EH (cell line): Measurements from ENCODE around the gene HDAC9.

Source experiments
- DNase-seq: peaks from one replicate; pipeline ENCODE4 v3.0.0-alpha.2; 2015; ENCODE audit warnings: low read depth

Gene HDAC9

DNA sequence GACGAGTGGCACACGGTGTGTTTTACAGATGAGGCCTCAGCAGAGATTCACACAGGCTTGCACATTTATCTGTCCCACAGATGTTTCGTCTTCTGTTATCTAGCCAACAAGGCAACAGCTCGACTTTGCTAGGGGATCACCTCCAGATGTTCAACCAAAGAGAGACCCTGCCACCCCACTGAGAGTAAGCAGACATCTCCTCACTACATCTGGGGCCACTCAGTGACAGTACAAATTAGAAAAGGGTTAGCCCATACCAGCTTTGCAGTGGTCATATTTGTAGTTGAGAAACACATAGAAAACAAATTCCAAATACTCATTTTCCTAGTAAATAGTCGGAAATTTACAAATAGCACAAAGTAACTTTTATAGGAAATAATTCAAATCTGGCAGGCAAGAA is 164.2 kb downstream of the HDAC9 start:
- DNase-seq: no peak

DNA sequence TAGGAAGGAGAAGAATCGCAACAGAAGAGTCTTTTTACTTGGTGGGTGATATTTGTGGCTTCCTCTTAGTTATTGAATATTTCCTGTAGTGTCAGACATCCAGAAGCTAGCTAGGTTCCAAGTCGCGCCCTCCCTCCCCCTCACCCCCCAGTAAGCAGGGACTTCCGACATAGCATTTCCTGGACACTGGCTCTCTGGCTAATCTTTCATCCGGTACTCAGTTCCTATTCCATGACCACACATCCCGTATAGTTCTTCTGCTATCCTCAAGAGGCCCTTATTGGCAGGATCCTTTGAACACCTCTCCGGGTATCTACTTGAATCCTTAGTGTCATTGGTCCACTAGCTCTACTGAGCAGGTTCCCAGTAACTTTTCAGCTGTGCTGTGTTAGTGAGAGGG is 167.8 kb downstream of the HDAC9 start:
- no peak for DNase-seq

DNA sequence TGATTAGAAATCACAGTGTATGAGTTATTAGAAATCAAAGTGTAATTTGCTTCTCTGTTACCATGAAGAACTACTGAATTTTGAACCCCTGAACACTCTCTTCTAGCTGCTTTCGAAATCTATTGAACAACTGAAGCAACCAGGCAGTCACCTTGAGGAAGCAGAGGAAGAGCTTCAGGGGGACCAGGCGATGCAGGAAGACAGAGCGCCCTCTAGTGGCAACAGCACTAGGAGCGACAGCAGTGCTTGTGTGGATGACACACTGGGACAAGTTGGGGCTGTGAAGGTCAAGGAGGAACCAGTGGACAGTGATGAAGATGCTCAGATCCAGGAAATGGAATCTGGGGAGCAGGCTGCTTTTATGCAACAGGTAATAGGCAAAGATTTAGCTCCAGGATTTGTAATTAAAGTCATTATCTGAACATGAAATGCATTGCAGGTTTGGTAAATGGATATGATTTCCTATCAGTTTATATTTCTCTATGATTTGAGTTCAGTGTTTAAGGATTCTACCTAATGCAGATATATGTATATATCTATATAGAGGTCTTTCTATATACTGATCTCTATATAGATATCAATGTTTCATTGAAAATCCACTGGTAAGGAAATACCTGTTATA is 170.7 kb downstream of the HDAC9 start:
- DNase-seq: peak; percentile 76

DNA sequence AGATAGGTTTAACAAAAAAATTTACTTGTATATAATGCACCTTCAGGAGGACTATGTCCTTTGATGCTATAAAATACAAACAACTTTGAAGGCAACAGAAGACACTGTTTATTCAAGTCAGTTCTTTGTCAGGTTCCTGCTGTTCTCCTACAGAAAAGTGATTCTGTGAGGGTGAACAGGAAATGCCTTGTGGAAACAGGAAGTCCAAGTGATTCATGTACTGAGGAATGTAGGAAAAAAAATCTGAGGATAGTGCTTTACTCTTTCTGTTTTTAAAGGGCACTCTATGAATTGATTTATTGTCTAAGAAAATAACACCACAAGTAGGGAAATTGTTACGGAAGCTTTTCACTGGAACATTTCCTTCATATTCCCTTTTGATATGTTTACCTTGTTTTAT is 171.9 kb downstream of the HDAC9 start:
- peak; percentile 84 for DNase-seq

DNA sequence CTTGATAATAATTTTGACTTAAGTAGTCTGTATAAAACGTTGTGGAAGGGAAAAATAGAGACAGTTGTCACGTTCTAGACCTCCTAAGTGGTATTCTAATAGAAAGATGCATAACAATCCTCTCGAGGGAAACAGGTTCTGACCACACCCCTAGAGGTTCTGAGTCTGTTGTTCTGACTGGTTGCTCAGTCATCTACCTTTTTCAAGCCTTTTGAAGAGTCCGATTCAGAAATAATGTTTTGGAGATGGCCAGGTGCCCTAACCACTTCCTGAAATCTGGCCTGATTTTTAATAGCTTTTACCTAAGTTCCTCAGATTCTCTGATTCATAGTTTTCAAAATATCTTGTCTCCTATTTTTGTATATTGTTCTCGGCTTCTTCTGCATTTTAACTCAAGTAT is 175.6 kb downstream of the HDAC9 start:
- no peak for DNase-seq

DNA sequence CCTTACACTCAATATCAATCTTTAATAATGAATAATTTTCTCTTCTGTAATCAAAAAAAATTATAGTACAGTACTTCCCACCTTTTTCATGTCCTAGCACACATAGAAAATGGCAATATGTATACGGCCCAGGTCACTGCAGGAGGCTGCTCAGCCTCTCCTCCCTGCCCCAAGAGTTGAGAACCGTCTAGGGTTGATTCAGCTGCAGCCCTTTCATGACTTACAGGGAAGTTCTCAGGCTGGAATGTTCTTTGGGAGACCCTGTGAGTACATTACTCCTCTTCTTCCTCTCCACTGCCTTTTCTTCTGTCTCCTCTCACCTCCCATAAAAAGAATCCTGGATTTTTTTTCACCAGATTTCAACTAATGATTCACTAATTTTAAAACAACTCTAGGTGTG is 180.0 kb downstream of the HDAC9 start:
- no peak for DNase-seq

DNA sequence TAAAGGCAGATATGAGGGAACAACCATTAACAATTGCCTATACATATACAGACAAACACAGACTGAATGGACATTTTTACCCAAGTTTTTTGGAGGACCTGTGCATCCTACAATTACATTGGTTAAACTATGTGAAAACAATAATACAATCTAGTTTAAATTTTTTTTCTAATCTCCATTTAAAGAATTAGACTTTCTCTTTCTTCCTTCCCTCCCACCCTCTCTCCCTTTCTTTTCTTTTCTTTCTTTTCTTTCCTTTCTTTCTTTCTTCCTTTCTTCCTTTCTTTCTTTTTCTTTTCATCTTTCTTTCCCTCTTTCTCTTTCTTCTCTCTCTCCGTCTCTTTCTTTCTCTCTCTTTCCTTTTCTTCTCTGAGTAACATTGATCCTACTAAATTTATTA is 183.7 kb downstream of the HDAC9 start:
- no peak for DNase-seq

DNA sequence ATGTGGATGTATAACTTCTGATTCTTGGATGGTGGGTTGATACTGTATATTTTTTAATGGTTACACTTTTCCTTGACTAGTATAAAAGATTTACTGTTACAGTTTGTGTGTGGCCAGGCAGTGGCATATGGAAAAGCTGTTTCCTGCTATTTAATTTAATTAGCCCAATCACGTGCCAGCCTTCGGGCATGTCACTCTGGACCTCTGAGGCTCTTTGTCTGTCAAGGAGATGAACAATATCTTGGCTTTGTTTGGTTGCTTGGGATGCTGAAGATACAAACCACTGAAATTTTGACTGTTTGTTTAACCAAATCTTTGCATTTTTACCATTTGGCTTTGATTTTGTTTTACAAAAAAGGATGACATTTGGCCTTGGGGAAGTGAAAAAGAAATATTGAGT is 185.0 kb downstream of the HDAC9 start:
- DNase-seq: no peak

DNA sequence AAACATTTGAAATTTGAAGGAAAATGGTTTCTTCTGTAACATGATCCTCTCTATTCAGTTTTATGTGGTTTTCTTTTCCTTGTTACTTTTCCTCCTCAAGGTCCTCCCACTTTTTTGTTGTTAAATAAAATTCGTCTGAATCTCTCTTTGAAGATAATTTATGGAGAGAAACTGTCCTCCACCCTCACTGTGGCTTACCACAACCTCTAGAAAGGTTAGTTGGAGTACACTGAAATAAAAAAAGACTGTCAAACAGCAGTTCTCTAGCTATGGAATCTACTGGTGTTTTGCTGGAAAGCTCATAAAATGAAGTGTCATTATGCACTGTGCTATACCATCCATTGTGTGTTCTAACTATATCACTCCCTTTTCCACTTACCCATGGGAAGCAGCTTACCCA is 189.4 kb downstream of the HDAC9 start:
- DNase-seq: peak; percentile 8

DNA sequence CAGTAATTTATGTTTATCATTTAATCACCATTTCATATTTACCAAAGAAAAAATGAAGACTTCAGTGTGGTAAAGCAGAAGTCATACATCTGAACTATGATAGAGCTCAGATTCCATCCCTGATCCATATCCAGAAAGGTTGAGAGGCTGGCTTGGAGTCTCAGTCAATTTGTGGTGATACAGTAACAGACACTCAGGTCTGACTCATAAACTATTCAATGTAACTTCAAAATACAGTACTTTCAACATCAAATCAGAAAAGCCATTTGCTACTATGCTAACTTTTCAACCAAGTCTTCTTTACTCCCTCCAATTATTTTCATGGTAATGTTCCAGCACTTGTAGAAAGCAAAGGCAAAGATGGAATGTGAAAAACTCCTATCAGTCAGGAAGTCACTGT is 190.4 kb downstream of the HDAC9 start:
- DNase-seq: peak; percentile 33

DNA sequence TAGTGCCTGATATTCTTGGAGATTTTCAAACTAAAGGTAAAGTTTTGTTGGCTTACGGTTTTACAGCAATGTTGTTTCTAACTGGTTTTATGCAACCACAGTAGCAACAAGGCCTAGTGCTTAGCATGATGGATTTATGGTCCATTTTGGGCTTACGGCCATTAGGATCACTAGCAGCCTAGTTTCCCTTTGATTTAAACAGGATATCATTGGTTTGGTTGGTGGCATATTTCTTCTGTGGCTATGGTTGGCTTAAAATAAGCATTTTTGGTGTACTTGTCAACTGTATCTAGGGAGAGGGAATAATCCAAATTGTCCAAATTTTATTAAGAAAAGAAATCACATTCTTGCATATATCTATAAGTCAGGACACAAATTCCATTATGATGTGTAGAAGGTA is 194.0 kb downstream of the HDAC9 start:
- no peak for DNase-seq

DNA sequence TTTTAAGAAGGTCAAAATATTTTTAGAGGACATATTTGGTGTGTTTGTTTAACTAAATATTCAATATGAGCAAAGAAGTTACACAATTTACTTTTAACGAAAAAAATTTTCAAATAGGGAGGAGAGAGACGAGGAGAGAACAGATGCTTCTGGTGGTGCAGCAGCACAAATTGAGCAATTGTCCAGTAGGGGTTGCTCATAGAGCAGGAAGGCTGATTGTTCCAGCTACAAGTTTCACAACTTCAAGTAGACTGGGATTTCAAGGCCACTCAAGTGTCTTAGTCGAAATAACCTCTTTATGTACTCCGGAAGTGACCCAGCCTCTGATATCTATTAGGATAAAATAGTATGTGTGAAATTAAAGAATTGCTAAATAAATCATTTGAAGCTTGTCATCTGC is 197.9 kb downstream of the HDAC9 start:
- DNase-seq: peak; percentile 81

DNA sequence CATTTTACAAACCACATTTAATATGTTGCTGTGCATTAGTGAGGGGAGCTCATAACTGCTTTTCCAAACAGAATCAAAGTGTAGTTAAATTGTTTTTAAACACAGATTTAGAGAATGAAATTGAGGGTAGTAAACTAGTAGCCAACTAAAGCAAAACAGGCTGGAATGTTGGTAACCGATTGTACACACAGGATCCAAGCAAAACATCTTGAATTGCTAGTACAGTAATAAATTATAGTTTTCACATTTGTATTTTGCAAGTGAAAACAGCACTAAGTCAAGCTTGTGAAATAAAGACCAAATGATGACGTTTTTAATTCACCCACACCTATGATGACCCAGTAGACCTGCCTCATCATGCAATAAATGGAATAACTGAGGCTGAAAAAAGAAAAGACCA is 198.3 kb downstream of the HDAC9 start:
- DNase-seq: no peak

DNA sequence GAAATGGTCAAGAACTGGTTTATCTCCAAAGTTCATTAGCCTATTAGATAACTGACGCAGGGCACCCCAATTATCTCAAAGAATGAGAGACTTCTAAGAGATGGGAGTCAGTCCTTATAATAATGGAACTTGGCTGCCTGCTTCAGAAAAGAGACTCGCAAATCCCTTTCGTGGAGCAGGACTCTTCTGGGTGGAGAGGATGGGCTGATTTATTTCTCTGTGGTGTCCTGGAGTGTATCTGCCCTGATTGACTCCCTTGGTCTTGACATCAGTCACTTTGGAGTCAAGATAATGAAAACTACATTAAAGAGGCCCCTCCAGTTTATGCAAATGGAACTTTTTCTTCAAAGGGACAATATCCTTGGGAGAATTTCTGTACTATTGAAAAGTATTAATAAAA is 198.9 kb downstream of the HDAC9 start:
- DNase-seq: no peak

DNA sequence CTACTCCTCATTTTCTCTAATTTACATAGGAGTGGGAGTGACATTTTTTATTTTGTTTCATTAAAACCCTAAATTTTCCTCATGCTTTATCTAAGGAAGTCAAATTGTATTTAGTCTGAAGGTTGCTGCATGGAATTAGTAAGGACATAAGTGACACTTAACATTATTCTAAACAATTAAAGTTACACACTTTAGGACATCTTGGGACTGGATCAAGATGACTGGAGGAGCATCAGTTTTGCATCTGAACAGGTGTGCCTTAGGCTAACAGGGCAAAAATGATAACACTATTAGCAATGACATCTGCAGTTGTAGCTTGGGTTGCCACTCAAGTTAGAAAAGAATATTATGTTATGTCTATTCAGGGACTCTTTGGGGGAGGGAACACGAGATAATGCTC is 199.4 kb downstream of the HDAC9 start:
- no peak for DNase-seq

DNA sequence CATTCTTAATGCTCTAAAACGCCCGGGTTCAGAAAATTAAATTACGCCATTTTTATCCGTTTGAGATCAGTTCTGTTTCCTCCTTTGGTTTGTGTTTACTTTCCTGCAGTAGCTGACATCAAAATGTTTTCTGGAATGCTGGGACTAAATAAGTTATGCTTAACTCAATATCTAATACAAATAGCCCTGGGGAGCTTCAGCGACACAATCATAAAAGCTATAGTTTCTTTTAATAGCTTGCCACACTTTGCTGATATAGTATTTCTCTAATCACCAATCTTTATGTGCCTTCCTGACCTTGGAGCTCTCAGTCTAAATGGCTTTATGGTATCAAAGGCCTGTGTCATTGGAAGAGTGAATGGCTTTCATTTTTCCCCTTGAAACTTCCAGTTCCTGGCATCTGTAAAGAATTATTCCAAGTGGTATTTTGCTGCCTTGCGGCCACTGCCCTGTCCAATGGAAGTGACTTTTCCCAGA is 202.7 kb downstream of the HDAC9 start:
- no peak for DNase-seq

DNA sequence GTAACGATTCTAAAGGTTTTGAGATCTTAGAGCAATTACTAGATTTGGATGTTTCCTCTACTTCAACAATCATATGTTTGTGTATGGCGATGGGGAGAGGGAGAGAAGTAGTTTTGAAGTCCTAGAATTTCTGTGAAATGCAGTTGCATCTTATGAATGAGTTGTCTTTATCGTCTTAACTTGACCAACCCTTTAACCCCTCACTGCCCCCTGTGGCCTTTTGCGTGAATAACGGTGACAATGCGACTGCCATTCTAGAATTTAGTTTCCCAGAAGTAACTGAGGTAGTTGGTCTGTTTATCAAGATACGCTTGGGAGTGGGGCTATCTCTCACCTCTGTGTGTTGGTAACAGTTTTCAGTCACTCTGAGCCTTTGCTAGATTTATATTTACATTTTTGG is 204.6 kb downstream of the HDAC9 start:
- no peak for DNase-seq

DNA sequence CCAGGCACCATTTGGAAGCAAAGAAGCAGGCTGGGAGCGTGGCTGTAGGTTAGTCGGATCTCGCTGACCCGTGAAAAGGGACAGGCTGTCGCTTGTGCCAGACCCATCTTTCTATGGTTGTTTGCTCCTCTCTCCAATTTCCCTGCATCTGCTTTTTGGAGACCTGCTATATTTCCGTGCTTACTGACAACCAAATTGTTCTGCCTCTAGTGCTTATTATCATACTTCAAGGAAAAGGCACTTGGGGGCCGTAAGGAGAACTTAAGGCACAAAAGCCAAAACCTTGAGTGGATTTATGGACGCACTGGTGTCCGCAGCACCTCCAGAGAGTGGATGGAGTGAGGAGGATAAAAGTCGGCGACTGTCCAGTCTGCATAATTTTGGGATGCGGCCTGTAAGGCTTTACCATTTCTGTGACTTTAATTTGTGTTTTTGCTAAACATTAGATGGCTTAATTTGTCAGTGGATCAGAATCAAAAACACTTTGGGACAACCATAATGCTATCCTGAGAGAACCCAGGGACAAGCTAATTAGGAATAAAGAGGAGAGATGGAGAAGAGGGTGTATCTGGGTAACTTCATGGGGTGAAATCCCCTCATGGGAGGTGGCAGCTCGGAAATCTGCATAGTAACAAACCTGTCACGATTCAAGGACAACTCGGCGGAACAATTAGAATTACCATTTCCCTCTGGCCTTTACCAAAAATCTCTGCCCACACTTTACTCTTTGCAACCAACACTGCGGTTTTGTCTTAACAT is 206.7 kb downstream of the HDAC9 start:
- no peak for DNase-seq

DNA sequence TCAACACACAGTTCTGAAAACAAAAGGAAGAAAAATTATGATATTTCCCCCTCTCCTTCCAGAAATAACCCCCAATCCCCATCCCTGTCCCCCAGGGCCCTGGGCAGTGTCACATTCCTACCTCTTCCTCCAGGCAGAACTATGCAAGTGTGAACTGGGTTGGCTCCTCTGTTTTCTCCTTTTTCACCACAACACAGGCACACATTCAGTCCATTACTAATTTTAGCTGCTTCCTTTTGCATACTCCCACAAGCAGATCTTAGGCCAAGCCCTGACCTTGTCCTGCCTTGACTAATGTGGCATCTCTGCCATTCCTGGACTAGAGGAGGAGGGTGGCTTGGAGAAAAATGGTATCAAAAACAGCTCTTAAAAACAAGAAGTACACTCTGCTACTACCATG is 208.1 kb downstream of the HDAC9 start:
- DNase-seq: peak; percentile 21

DNA sequence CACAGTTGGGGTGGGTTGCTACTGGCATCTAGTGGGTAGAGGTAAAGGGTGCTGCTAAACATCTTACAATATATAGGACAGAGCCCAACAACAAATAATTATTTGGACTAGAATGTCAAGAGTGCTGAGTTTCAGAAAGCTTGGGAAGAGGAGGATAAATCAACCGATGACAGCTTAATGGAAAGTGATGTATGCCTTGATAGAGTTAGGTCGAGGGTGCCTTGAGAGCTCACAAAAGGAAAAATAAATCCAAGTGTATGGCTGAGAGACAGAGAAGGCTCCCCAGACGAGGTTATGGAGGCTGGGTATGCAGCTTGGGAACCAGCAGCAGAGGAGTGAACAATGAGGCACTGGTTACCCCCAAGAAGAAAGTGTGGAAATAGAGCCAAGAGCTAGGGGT is 211.1 kb downstream of the HDAC9 start:
- no peak for DNase-seq

DNA sequence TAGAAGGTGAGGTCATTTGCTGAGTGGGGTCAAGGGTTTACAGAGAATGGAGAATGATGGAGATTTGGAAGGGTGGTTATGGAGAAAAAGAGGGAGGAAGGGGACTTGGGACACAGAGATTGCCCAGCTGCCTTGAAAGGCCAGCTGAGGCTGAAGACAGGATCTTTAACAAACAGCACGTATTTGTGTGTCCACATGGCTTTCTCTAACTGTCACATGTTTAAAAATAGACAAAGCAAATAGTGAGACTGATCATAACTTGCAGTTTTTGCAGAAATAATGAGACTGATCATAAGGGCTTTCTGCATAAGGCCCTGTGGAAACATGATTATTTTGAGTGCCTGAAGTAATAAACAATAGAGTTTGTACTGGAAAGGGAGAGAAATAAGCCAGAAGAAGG is 212.7 kb downstream of the HDAC9 start:
- no peak for DNase-seq

DNA sequence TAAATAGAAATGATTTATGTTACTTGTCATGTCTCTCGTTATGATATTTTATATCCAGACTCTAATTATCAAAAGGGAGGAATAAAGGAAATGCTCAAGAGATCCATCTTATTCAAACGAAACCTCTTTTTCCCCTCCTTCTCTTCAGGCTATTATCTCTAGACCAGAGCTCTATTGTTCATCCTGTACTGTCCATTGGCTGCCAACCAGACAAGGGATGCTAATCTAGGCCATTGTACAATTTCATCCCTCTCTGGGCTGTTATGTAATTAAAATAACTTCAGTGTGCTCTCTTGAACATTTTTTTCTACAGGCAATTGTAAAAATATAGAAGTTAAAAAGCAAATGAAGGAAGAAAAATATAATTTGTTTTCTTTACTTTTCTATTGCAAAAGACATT is 220.4 kb downstream of the HDAC9 start:
- no peak for DNase-seq

DNA sequence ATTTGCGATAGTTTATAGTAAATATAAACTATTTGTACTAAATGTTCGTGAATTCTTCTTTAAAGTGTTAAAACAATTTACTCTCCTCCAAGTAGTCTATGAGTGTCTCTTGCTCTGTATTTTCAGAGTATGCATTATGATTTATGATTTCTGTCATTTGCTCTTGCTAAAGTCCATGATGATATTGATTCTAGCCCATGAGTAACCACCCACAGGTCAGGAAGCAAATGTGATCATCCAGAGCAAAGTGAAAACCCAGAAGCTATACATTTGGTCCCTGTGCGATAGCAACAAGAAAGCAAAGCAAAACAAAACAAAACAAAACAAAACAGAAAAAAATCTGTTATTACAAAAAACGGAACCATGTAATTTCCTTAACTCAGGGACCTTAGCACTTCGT is 225.9 kb downstream of the HDAC9 start:
- no peak for DNase-seq

DNA sequence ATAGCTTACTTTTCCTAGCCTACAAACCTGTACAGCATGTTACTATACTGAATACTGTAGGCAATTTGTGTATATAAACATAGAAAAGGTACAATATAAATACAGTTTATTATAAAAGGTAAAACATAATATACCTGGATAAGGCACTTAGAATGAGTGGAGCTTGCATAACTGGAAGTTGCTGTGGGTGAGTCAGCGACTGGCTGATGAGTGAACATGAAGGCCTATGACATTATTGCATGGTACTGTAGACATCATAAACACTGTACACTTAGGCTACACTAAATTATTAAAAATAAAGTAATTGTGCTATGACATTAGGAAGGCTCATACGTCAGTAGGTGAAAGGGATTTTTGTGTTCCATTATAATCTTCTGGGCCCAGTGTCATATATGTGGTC is 228.8 kb downstream of the HDAC9 start:
- DNase-seq: no peak
